Uterus (tissue), 4 donors: ENCODE results near the gene RAB11FIP5. TPM values are rescaled to one million over a fixed set of nuclear protein-coding genes. Genes with fewer than 3 reads are reported as not detected.
"Not testable (repeated sequence)": the region's sequence is repeated elsewhere in the genome, so short reads cannot be mapped to it uniquely, and the experiment has no call there.

Source experiments
- DNase-seq, 2 donors: peaks; one replicate each; pipeline ENCODE4 v3.0.0-alpha.2; 2019 to 2020
- H3K27ac ChIP-seq, 2 donors: fragments of 200-600 bp; sonication (generic); 1 replicate in 1 of 2; 2 replicates in 1 of 2; pipeline ENCODE4 v1.5.1; 2016 to 2018
- H3K27me3 ChIP-seq, 2 donors: fragments of 200-600 bp; sonication (generic); one replicate each; pipeline ENCODE4 v1.5.1; 2018 to 2019; ENCODE audit warnings: control low read depth in 1 of 2
- H3K36me3 ChIP-seq, 2 donors: fragments of 200-600 bp; sonication (generic); one replicate each; pipeline ENCODE4 v1.5.1; 2019; ENCODE audit warnings: control low read depth in 1 of 2
- H3K4me1 ChIP-seq, 2 donors: fragments of 200-600 bp; sonication (generic); one replicate each; pipeline ENCODE4 v1.5.1; 2018 to 2019; ENCODE audit warnings: control low read depth in 1 of 2
- H3K4me3 ChIP-seq, 2 donors: fragments of 200-600 bp; sonication (generic); 1 replicate in 1 of 2; 2 replicates in 1 of 2; pipeline ENCODE4 v1.5.1; 2018 to 2019; ENCODE audit warnings: mild to moderate bottlenecking in 1 of 2
- H3K9me3 ChIP-seq, 2 donors: fragments of 200-600 bp; sonication (generic); one replicate each; pipeline ENCODE4 v1.5.1; 2019; ENCODE audit warnings: control low read depth in 1 of 2
- POLR2A ChIP-seq, 2 donors: fragments of 450-650 bp; IDR thresholded peaks; one replicate each; pipeline ENCODE4 v1.6.1; 2016; ENCODE audit warnings: antibody characterized with exemption in 2 of 2, mild to moderate bottlenecking in 1 of 2, moderate library complexity in 1 of 2
- intact Hi-C: fragments of 100-400 bp; cut with DNase I; formaldehyde crosslinking; loops from one replicate; pipeline ENCODE4 v1.15.1; 2023; ENCODE audit warnings: low total_unique reads
- total RNA-seq, 4 donors: library from RNA; depleted of rRNA in 3 of 4; stranded (reverse); fragments of >200 nt in 3 of 4; gene quantifications; one replicate each; pipeline versions ENCODE4 v1.1.0 to v1.2.4, GENCODE V29; 2014 to 2023
- TF ChIP-seq, protein P1 (sequence below), 4 experiments: fragments of 200-600 bp in 2 of 4; fragments of 450-650 bp in 2 of 4; sonication (generic) in 2 of 4; IDR thresholded peaks; one replicate each; pipeline ENCODE4 v1.5.1; 2016 to 2019; ENCODE audit warnings: antibody characterized with exemption in 4 of 4, mild to moderate bottlenecking in 2 of 4, moderate library complexity in 1 of 4
- donor health status: DM: yes; HTN: yes; CAD: no.

Gene RAB11FIP5
- total RNA-seq, 4 donors from 2014 or later, result 22.4 to 45.7 (median 31.7) TPM

DNA sequence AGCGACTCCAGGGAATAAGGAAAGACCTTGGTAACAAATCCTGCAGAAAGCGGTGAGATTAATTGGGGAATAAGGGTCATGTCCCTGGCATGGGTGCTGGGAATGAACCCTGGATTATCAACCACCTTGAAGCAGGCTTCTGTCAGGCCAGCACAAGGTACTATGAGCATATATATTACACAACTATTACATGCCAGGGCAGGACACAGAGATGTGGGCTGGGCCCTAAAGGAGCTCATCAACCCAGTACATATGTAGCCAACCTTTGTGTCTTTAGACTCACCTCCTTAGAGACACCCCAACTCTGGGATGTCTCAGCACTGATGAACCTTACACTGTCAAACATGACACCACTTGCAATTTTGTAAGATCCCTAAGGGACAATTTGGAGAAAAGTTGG, 44.6 kb downstream of the RAB11FIP5 start:
- peaks cover 0 to 10% of the 10 kb centered on the region in 2 donors for H3K4me1 ChIP-seq
- H3K4me3 ChIP-seq, result no peak overlapping the region
- no peak for DNase-seq
- H3K27me3 ChIP-seq, result no peaks in the 10 kb centered on the region
- intact Hi-C loops, result no loop called here
- no peak overlapping the region for H3K27ac ChIP-seq
- H3K36me3 ChIP-seq, result no peaks in the 10 kb centered on the region
- no peaks in the 10 kb centered on the region for H3K9me3 ChIP-seq
- TF ChIP-seq POLR2A (IDR thresholded peaks at IDR 0.05), result no peak
- TF ChIP-seq, protein P1, sequence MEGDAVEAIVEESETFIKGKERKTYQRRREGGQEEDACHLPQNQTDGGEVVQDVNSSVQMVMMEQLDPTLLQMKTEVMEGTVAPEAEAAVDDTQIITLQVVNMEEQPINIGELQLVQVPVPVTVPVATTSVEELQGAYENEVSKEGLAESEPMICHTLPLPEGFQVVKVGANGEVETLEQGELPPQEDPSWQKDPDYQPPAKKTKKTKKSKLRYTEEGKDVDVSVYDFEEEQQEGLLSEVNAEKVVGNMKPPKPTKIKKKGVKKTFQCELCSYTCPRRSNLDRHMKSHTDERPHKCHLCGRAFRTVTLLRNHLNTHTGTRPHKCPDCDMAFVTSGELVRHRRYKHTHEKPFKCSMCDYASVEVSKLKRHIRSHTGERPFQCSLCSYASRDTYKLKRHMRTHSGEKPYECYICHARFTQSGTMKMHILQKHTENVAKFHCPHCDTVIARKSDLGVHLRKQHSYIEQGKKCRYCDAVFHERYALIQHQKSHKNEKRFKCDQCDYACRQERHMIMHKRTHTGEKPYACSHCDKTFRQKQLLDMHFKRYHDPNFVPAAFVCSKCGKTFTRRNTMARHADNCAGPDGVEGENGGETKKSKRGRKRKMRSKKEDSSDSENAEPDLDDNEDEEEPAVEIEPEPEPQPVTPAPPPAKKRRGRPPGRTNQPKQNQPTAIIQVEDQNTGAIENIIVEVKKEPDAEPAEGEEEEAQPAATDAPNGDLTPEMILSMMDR (IDR thresholded peaks at IDR 0.05), result no peak

DNA sequence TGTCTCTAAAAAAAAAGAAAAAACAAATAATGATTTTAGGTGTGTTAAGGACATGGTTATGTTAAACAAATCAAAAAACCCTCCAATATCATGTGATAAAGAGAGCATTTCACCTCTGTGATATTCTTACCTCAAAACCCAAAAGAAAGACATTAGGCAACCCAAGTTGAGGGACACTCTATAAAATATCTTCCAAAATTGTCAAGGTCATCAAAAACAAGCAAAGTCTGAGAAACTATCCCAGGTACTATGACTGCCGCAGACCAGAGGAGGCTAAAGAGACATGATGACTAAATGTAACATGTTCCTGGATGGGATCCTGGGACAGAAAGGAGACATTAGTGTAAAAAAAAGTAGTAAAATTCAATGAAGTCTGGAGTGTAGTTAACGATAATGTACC, 45.7 kb downstream of the RAB11FIP5 start:
- Histone ChIP-seq H3K36me3 (no peaks in the 10 kb centered on the region), H3K4me1 (peaks cover 0 to 2% of the 10 kb centered on the region in 2 donors), H3K4me3 (no peak overlapping the region), H3K27ac (no peak overlapping the region), H3K27me3 (no peaks in the 10 kb centered on the region), H3K9me3 (no peaks in the 10 kb centered on the region)
- intact Hi-C loops, result no loop called here
- no peak for DNase-seq
- TF ChIP-seq, protein P1 (IDR thresholded peaks at IDR 0.05), result no peak
- TF ChIP-seq POLR2A (IDR thresholded peaks at IDR 0.05), result no peak

DNA sequence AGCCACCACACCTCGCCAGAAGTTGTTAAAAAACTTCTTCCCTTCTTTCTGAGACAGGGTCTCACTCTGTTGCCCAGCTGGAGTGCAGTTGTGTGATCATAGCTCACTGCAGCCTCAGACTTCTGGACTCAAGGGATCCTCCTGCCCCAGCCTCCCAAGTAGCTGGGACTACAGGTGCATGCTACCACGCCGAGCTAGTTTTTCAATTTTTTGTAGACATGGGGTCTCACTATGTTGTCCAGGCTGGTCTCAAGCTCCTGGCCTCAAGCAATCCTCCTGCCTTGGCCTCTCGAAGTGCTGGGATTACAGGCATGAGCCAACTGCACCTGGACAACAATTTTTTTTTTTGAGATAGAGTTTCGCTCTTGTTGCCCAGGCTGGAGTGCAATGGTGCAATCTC, 47.7 kb downstream of the RAB11FIP5 start:
- H3K36me3 ChIP-seq, H3K9me3 ChIP-seq, H3K27ac ChIP-seq, H3K4me3 ChIP-seq, DNase-seq, H3K4me1 ChIP-seq, H3K27me3 ChIP-seq, intact Hi-C loops: not testable (repeated sequence)

DNA sequence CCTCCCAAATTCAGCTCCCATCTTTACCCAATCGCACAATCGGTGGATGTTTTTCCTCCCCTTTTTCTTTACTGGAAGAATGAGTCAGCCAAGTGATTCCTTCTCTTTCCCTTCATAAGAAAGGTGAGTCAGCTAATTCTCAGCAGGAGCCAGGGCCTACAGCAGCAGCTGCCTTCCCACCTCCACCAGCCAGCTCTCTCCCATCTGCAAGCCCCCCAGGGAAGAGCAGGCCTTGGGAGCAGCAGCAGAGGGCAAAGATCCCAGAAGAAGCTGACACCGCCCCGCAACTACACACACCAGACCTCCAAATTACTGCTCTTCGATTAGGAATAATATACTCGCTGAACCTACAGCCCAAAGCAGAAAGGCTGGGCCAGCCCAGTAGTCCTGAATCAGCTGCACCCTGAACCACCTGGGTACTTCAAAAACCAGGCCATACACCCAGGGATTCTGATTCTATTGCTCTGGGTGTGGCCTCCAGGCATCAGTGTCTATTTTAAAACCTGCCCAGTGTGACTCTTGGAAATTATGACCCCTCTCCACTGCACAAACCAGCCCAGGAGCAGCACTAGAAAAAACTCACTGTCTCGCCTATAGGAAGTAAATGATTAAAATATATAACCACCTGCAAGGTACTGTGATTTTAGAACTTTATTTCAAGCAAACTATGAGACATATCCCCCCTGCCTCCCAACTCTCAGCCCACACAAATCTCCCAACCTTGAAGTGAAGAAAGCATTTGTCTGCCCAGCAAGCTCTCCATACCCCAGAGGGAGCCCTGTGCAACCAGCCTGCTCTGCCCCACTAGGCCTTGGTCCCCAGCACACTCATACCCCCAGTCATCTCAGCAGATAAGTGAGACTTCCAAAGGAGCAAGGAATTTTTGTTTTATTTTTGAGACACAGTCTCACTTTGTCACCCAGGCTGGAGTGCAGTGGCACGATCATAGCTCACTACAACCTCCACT, 48.6 kb downstream of the RAB11FIP5 start:
- TF ChIP-seq POLR2A (IDR thresholded peaks at IDR 0.05), result no peak
- TF ChIP-seq, protein P1 (IDR thresholded peaks at IDR 0.05), result no peak
- Histone ChIP-seq H3K27me3 (no peaks in the 10 kb centered on the region), H3K27ac (no peak overlapping the region), H3K4me3 (no peak overlapping the region), H3K4me1 (no peaks in the 10 kb centered on the region), H3K36me3 (no peaks in the 10 kb centered on the region), H3K9me3 (no peaks in the 10 kb centered on the region)
- intact Hi-C loops, result no loop called here
- DNase-seq, result no peak

DNA sequence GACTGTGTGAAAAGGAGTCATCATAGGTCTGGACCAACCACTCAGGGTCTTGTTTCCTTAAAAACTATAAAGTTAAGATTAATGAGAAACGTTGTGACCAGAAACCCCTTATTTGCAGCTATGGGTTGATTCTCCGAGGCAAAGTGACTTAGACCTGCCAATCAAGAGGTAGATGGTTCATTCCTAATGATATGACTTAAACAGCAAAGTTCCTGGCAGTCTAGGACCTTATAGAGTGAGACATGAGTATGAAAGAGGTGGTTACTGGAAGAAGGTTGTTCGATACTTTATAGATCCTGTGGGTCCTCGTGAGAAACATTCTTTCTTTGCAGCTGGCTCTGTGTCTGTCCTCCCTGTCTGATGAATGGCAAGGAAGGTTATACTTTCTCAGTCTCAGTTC, 49.3 kb downstream of the RAB11FIP5 start:
- Histone ChIP-seq H3K9me3 (no peaks in the 10 kb centered on the region), H3K27me3 (no peaks in the 10 kb centered on the region), H3K27ac (no peak overlapping the region), H3K36me3 (no peaks in the 10 kb centered on the region), H3K4me3 (no peak overlapping the region), H3K4me1 (no peaks in the 10 kb centered on the region)
- intact Hi-C loops, result no loop called here
- TF ChIP-seq POLR2A (IDR thresholded peaks at IDR 0.05), result no peak
- TF ChIP-seq, protein P1 (IDR thresholded peaks at IDR 0.05), result no peak
- DNase-seq, result no peak
